ENCODE measurements around the gene POU2F1. TPM values are rescaled to one million over a fixed set of nuclear protein-coding genes. Genes with fewer than 3 reads are reported as not detected.

POU2F1 gene
- total RNA-seq, 2 experiments from 2014 or later = 20.3 to 21.6 TPM

DNA sequence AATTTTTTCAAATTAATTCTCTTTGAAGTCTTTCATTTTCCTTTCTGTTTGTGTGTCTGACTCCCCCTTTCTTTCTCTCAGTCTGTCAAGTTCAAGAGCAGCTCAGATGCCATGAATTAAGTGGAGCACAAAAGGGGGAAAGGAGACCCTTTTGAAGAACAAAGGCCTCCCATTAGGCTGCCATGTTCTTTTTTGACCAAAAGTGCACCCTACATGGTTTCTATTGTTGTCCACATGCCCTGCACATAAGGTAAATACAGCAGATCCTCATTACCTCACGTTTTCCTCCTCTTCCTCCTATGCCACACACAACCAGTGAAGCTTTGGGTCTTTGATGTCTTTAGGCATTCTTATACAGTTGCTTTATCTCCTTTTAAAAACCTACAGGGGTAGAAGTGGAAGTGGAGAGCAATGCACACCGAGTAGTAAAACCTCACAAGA lies 47.7 kb downstream of the POU2F1 start:
- Mint-ChIP-seq H3K9me3 (ENCODE audit: low read depth) (no peaks in the 10 kb centered on the region), H3K4me1 (peaks cover 35% of the 10 kb centered on the region), H3K27me3 (no peaks in the 10 kb centered on the region), H3K4me3 (no peak overlapping the region), H3K36me3 (ENCODE audit: low read depth) (no peaks in the 10 kb centered on the region), H3K27ac (no peak overlapping the region)
- intact Hi-C loops (cut with DNase I, micrococcal nuclease) = loop anchor here (1.0 to 10.0 kb wide), 8 partner anchors 46 to 285 kb away; partner anchors contain the start of genes CD247 (in 1 of the 2), CREG1 (in 1 of the 2) and POU2F1 (in 1 of the 2)
- DNase-seq = no peak
- no peak for ATAC-seq
- POLR2A ChIA-PET = no interaction called here
- CTCF ChIA-PET = interaction anchor here (0.6 to 5.7 kb wide), 45 partner anchors 9 to 289 kb away, joined by 3 to 58 read pairs (median 5); partner anchors contain the start of gene CREG1

DNA sequence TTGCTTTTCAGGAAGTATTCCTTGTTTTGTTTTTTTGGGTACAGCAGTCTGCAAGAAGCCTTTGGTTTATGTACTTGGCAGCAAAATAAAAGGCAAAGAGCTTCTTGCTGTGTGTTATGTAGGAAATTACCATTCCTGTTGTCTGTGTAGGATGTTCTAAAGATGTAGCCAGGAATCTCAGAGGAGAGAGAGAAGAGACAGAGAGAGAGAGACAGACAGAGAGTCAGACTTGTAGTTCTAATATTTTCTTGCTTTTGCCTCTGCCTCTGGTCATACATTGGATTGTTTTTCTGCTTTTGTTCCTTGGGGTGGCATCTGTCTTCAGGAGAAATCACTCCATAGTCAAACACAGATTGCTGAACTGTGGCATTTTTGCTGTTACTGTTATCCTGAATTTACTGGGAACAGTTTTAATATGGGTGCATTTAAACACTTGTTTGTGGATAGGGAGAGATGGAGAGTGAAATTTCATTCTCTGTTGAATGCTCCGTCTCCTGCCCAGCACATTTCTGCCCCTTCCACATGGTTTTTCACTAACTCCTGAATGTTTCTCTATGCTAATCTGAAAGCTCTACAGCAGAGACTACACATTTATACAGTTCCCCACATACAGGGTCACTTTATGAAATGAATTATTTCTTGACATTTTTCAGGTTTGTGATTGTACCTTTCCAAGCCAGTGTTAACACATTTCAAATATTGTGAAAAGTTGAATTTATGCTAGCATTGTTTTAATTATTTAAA lies 49.8 kb downstream of the POU2F1 start:
- no peaks in the 10 kb centered on the region for H3K9me3 Mint-ChIP-seq (ENCODE audit: low read depth)
- H3K4me3 Mint-ChIP-seq = no peak overlapping the region
- peaks cover 41% of the 10 kb centered on the region for H3K4me1 Mint-ChIP-seq
- H3K27me3 Mint-ChIP-seq = no peaks in the 10 kb centered on the region
- H3K27ac Mint-ChIP-seq = no peak overlapping the region
- CTCF ChIA-PET = interaction anchor here (1.0 to 5.7 kb wide), 4 partner anchors 138 to 271 kb away, joined by 3 to 58 read pairs (median 22); no protein-coding TSS in a partner anchor
- POLR2A ChIA-PET = no interaction called here
- ATAC-seq = no peak
- no peaks in the 10 kb centered on the region for H3K36me3 Mint-ChIP-seq (ENCODE audit: low read depth)
- no peak for DNase-seq
- intact Hi-C loops (cut with DNase I, micrococcal nuclease) = no loop called here

- no peaks in the 10 kb centered on the region for H3K9me3 Mint-ChIP-seq (ENCODE audit: low read depth)
- peaks cover 50% of the 10 kb centered on the region for H3K4me1 Mint-ChIP-seq
- intact Hi-C loops (cut with DNase I, micrococcal nuclease) = no loop called here
- DNase-seq (no peak), ATAC-seq (no peak)
- no peaks in the 10 kb centered on the region for H3K36me3 Mint-ChIP-seq (ENCODE audit: low read depth)
- no peak overlapping the region for H3K27ac Mint-ChIP-seq
- CTCF ChIA-PET = interaction anchor here (1.2 to 1.4 kb wide), 2 partner anchors 11 to 22 kb away, joined by 3 to 4 read pairs; no protein-coding TSS in a partner anchor
- H3K27me3 Mint-ChIP-seq = no peaks in the 10 kb centered on the region
- POLR2A ChIA-PET = no interaction called here
- no peak overlapping the region for H3K4me3 Mint-ChIP-seq
Observed at GRCh38 chr1:167272369-167272957, 51.8 kb downstream of the POU2F1 start.

- Mint-ChIP-seq H3K27me3 (no peaks in the 10 kb centered on the region), H3K4me1 (peaks cover 51% of the 10 kb centered on the region), H3K36me3 (ENCODE audit: low read depth) (no peaks in the 10 kb centered on the region), H3K27ac (no peak overlapping the region), H3K9me3 (ENCODE audit: low read depth) (no peaks in the 10 kb centered on the region), H3K4me3 (no peak overlapping the region)
- ChIA-PET POLR2A (no interaction called here), CTCF (interaction anchor here (0.9 to 1.4 kb wide), 3 partner anchors 9 to 22 kb away, joined by 3 to 4 read pairs (median 3); no protein-coding TSS in a partner anchor)
- ATAC-seq = no peak
- intact Hi-C loops (cut with DNase I, micrococcal nuclease) = no loop called here
- no peak for DNase-seq
Observed at GRCh38 chr1:167273027-167273800, 52.5 kb downstream of the POU2F1 start.

GRCh38 chr1:167274061-167274460 lies 53.4 kb downstream of the POU2F1 start:
- ChIA-PET CTCF (interaction anchor here (0.9 kb wide), 1 partner anchor 8 kb away, joined by 3 read pairs; no protein-coding TSS in a partner anchor), POLR2A (no interaction called here)
- no peak for ATAC-seq
- Mint-ChIP-seq H3K4me1 (peaks cover 48% of the 10 kb centered on the region), H3K4me3 (no peak overlapping the region), H3K27ac (no peak overlapping the region), H3K36me3 (ENCODE audit: low read depth) (no peaks in the 10 kb centered on the region), H3K27me3 (no peaks in the 10 kb centered on the region), H3K9me3 (ENCODE audit: low read depth) (no peaks in the 10 kb centered on the region)
- DNase-seq = no peak
- intact Hi-C loops (cut with DNase I, micrococcal nuclease) = no loop called here

- ChIA-PET POLR2A (no interaction called here), CTCF (interaction anchor here (0.7 to 2.6 kb wide), 2 partner anchors 14 to 264 kb away, joined by 4 to 9 read pairs; no protein-coding TSS in a partner anchor)
- H3K36me3 Mint-ChIP-seq (ENCODE audit: low read depth) = no peaks in the 10 kb centered on the region
- no peaks in the 10 kb centered on the region for H3K9me3 Mint-ChIP-seq (ENCODE audit: low read depth)
- intact Hi-C loops (cut with DNase I, micrococcal nuclease) = no loop called here
- H3K4me1 Mint-ChIP-seq = peaks cover 60% of the 10 kb centered on the region
- DNase-seq (peak; percentile 13), ATAC-seq (peak; percentile 76)
- no peaks in the 10 kb centered on the region for H3K27me3 Mint-ChIP-seq
- no peak overlapping the region for H3K4me3 Mint-ChIP-seq
- no peak overlapping the region for H3K27ac Mint-ChIP-seq
Observed at GRCh38 chr1:167276969-167277368, 56.3 kb downstream of the POU2F1 start.

- no peak for ATAC-seq
- H3K36me3 Mint-ChIP-seq (ENCODE audit: low read depth) = no peaks in the 10 kb centered on the region
- intact Hi-C loops (cut with DNase I, micrococcal nuclease) = loop anchor here in 1 of 2 experiments (1.0 kb wide), 1 partner anchor 8 kb away; no protein-coding TSS in a partner anchor
- POLR2A ChIA-PET = no interaction called here
- H3K9me3 Mint-ChIP-seq (ENCODE audit: low read depth) = no peaks in the 10 kb centered on the region
- peaks cover 55% of the 10 kb centered on the region for H3K4me1 Mint-ChIP-seq
- CTCF ChIA-PET = interaction anchor here (0.6 to 3.6 kb wide), 4 partner anchors 11 to 865 kb away, joined by 3 to 17 read pairs (median 6); no protein-coding TSS in a partner anchor
- H3K27ac Mint-ChIP-seq = no peak overlapping the region
- no peak overlapping the region for H3K4me3 Mint-ChIP-seq
- no peaks in the 10 kb centered on the region for H3K27me3 Mint-ChIP-seq
- DNase-seq = no peak
Observed at GRCh38 chr1:167278497-167278896, 57.8 kb downstream of the POU2F1 start.

GRCh38 chr1:167280912-167281311 lies 60.2 kb downstream of the POU2F1 start:
- Mint-ChIP-seq H3K36me3 (ENCODE audit: low read depth) (no peaks in the 10 kb centered on the region), H3K4me3 (no peak overlapping the region), H3K9me3 (ENCODE audit: low read depth) (no peaks in the 10 kb centered on the region), H3K27me3 (no peaks in the 10 kb centered on the region), H3K4me1 (peaks cover 49% of the 10 kb centered on the region), H3K27ac (no peak overlapping the region)
- no peak for DNase-seq
- ChIA-PET CTCF (interaction anchor here (3.6 kb wide), 1 partner anchor 13 kb away, joined by 17 read pairs; no protein-coding TSS in a partner anchor), POLR2A (no interaction called here)
- intact Hi-C loops (cut with DNase I, micrococcal nuclease) = no loop called here
- no peak for ATAC-seq

- Mint-ChIP-seq H3K4me3 (no peak overlapping the region), H3K27me3 (no peaks in the 10 kb centered on the region), H3K36me3 (ENCODE audit: low read depth) (peaks cover 4% of the 10 kb centered on the region), H3K9me3 (ENCODE audit: low read depth) (no peaks in the 10 kb centered on the region), H3K4me1 (peaks cover 21% of the 10 kb centered on the region), H3K27ac (no peak overlapping the region)
- no peak for ATAC-seq
- no peak for DNase-seq
- ChIA-PET CTCF (interaction anchor here (0.5 to 3.8 kb wide), 4 partner anchors 15 to 52 kb away, joined by 3 to 19 read pairs (median 4); no protein-coding TSS in a partner anchor), POLR2A (no interaction called here)
- intact Hi-C loops (cut with DNase I, micrococcal nuclease) = no loop called here
Observed at GRCh38 chr1:167288390-167289074, 67.8 kb downstream of the POU2F1 start.

DNA sequence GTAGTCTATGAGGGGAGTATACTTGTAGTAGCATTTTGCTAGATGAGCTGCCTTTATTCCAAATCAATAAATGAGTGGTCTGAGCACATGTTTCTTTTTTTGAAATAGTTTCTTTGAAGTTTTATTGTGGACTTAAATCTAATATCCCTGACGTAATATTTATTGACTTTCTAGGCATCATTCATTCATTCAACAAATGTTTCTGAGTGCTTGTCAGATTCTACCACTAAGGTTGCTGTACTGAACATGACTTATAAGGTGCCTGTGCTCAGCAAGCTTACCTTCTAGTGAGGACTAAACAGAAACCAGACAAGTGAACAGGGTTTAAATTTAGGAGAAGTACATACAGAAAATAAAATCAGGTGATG lies 68.4 kb downstream of the POU2F1 start:
- no peaks in the 10 kb centered on the region for H3K27me3 Mint-ChIP-seq
- no peak for DNase-seq
- H3K27ac Mint-ChIP-seq = no peak overlapping the region
- H3K36me3 Mint-ChIP-seq (ENCODE audit: low read depth) = peaks cover 4% of the 10 kb centered on the region
- intact Hi-C loops (cut with DNase I, micrococcal nuclease) = no loop called here
- H3K9me3 Mint-ChIP-seq (ENCODE audit: low read depth) = no peaks in the 10 kb centered on the region
- H3K4me3 Mint-ChIP-seq = no peak overlapping the region
- peaks cover 21% of the 10 kb centered on the region for H3K4me1 Mint-ChIP-seq
- POLR2A ChIA-PET = no interaction called here
- no peak for ATAC-seq
- CTCF ChIA-PET = interaction anchor here (0.7 to 3.8 kb wide), 3 partner anchors 14 to 24 kb away, joined by 3 to 19 read pairs (median 3); no protein-coding TSS in a partner anchor

- ChIA-PET POLR2A (no interaction called here), CTCF (no interaction called here)
- intact Hi-C loops (cut with DNase I, micrococcal nuclease) = no loop called here
- no peak overlapping the region for H3K27ac Mint-ChIP-seq
- no peaks in the 10 kb centered on the region for H3K27me3 Mint-ChIP-seq
- no peak overlapping the region for H3K4me3 Mint-ChIP-seq
- H3K4me1 Mint-ChIP-seq = peaks cover 27% of the 10 kb centered on the region
- no peak for DNase-seq
- no peaks in the 10 kb centered on the region for H3K9me3 Mint-ChIP-seq (ENCODE audit: low read depth)
- ATAC-seq = no peak
- H3K36me3 Mint-ChIP-seq (ENCODE audit: low read depth) = peaks cover 4% of the 10 kb centered on the region
Observed at GRCh38 chr1:167289966-167290365, 69.3 kb downstream of the POU2F1 start.

All from activated CD4-positive, alpha-beta T cell treated with anti-CD3 and anti-CD28 coated beads for 36 hours (primary cell).